SH-SY5Y (cell line): ENCODE data around the gene ACTRT2.

Source experiments
- GATA2 ChIP-seq: IDR thresholded peaks from 2 replicates; pipeline ENCODE4 v1.6.1; 2011; ENCODE audit warnings: mild to moderate bottlenecking, low read depth, low read length
- GATA3 ChIP-seq: IDR thresholded peaks from 2 replicates; pipeline ENCODE4 v1.6.1; 2011; ENCODE audit warnings: low read depth, mild to moderate bottlenecking, low read length, moderate library complexity

- TF ChIP-seq GATA3 (no peak), GATA2 (no peak)
These were observed 3.7 kb upstream of the ACTRT2 start for GRCh38 chr1:3017440-3018050.
